Activated CD4-positive, alpha-beta T cell treated with anti-CD3 and anti-CD28 coated beads, Interleukin-2, amount 50 U/mL, for 48 hours (primary cell): ENCODE measurements around the gene MX2.
A peak's percentile ranks its signal among the peaks of the same experiment; 100 is the strongest.

Source experiments
- DNase-seq, 2 experiments: peaks; one replicate each; pipeline ENCODE4 v3.0.0-alpha.2; 2020

Gene MX2

GRCh38 chr21:41365377-41366107, 3.7 kb downstream of the MX2 start:
- DNase-seq: no peak

GRCh38 chr21:41366522-41367151, 4.8 kb downstream of the MX2 start:
- peak in 1 of 2 experiments; percentile 25 for DNase-seq

- no peak for DNase-seq
These were observed 5.6 kb downstream of the MX2 start for GRCh38 chr21:41367301-41367944.

GRCh38 chr21:41367945-41368734, 6.3 kb downstream of the MX2 start:
- no peak for DNase-seq

- DNase-seq: no peak
These were observed 6.9 kb downstream of the MX2 start for GRCh38 chr21:41368735-41369104.

GRCh38 chr21:41369105-41369919, 7.5 kb downstream of the MX2 start:
- DNase-seq: peak in 1 of 2 experiments; percentile 47

GRCh38 chr21:41369920-41370839, 8.4 kb downstream of the MX2 start:
- peak; percentile 43 to 59 for DNase-seq

GRCh38 chr21:41370840-41371684, 9.2 kb downstream of the MX2 start:
- DNase-seq: no peak

- no peak for DNase-seq
These were observed 9.8 kb downstream of the MX2 start for GRCh38 chr21:41371685-41372030.

- no peak for DNase-seq
These were observed 11.4 kb downstream of the MX2 start for GRCh38 chr21:41373253-41373652.

- DNase-seq: no peak
These were observed 11.9 kb downstream of the MX2 start for GRCh38 chr21:41373763-41374162.

GRCh38 chr21:41374177-41374712, 12.4 kb downstream of the MX2 start:
- no peak for DNase-seq

GRCh38 chr21:41374867-41375533, 13.2 kb downstream of the MX2 start:
- peak in 1 of 2 experiments; percentile 29 for DNase-seq

- DNase-seq: no peak
These were observed 14.0 kb downstream of the MX2 start for GRCh38 chr21:41375875-41376274.

GRCh38 chr21:41377715-41378114, 15.9 kb downstream of the MX2 start:
- no peak for DNase-seq

GRCh38 chr21:41378849-41379248, 17.0 kb downstream of the MX2 start:
- DNase-seq: no peak

GRCh38 chr21:41379901-41380300, 18.1 kb downstream of the MX2 start:
- DNase-seq: no peak

- DNase-seq: no peak
These were observed 19.9 kb downstream of the MX2 start for GRCh38 chr21:41381731-41382130.

GRCh38 chr21:41387042-41387819, 25.4 kb downstream of the MX2 start:
- DNase-seq: no peak
